Activated CD4-positive, alpha-beta T cell treated with anti-CD3 and anti-CD28 coated beads for 4 hours (primary cell): Measurements from ENCODE around the gene EWSR1.

Experiments
- DNase-seq, 2 donors: peaks; one replicate each; pipeline ENCODE4 v3.0.0-alpha.2; 2020

The EWSR1 gene

DNA sequence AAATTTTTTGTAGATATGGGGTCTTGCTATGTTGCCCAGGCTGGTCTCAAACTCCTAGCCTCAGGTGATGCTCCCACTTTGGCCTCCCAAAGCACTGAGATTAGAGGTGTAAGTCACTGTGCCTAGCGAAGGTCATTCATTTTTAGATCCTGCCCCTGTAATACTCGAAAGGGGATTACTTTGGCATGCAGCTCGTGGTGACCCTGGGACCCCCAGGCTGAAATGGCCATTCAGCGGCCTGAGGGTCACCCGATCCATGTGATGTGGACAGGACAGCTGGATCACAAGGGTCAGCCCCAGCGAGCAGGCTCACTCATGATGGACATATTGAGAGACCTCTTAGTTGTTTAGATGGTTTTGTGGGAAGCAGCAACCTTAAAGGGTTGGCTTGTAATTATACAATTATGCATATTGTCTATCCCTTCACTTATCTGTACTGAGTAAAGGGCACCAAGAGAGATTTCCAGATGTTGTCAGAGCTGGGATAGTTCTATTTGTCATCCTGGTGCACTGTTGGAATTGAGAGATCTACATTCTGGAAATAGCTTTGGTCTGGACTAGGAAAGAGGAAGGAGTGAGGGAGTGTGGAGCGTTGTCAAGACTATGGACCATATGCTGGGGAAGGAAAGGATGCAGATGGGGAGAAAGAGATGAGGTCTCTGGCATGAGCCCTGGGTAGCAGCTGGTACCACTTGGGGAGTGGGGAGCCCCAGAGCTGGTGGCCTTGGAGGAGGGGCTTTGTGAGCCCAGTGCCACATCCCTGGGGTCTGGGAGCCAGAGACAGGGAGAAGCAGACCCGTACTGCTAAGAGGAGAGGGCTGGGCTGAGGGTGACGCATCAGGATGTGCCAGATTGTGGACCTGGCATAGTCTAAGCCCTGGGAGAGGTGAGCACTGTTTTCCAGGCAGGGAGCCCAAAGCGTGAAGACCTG is 15.8 kb upstream of the EWSR1 start:
- no peak for DNase-seq

DNA sequence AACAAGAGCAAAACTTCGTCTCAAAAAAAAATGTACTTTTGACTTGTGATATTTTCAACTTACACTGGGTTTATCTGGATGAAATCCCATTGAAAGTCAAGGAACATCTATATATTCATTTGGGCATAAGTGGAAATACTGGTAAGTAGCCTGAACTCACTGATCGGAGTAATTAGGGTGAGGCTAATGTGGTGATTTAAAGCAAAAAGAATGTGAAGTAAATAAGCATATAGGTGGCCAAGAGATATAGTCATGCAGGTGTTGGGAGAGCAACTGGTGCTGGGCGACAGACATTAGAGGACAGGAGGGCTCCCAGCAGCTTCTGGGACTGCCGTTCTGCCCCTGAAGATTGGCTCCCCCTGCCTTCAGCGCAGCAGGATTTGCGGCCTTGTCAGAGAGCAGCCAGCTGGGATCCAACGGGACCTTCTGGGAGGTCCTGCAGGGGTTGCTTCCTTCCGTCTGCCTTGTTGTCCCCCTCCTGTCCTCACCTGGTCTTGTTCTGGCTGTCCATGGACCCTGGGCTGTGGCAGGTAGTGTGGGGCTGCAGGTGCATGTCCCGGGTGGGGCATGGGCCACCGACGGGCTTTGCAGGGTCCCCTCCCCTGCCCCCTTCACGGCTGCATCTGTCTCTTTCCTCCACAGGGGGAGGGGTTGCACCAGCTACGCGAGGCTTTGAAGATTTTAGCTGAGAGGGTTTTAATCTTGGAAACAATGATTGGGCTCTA is 14.3 kb upstream of the EWSR1 start:
- DNase-seq: no peak

DNA sequence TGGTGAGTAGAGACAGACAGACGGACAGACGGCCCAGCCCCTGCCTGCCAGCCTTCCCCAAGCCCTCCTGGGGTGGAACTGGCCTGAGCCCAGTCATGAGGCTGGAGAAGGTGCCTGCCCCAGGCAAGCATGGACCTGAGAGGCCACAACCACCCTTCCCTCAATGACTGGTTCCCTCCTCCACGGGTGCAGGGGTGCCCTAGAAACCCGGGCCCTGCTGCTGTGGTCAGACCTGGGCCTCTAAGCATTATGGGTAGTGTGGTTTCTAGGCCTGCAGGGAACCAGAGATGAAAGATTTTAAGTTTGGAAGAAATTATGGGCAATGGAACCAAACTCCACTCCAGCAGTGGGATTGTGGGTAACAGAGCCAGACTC is 13.8 kb upstream of the EWSR1 start:
- DNase-seq: no peak

DNA sequence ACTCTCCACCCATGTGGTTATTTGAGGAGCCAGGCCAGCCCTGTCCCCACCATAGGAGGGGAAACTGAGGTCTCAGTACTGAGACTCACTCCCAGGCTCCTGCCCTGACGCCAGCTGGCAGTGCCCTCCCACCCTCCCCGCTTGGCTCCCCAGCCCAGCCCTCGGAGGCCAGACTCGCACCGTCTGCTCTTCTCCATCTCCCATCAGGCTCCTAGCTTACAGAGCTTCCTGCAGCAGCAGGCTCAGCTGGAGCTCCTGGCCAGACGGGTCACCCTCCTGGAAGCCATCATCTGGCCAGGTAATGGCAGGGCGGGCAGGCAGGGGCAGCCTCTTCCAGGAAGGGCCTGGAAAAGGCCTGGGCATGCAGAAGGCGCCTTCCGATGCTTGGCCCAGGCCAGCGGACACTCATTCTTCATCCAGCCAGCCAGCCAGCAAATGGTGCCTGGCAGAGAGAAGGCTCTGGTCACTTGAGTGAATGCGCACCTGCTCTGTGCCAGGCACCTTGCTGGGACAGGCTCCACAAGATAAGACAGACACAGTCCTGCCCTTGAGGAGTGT is 12.9 kb upstream of the EWSR1 start:
- no peak for DNase-seq

DNA sequence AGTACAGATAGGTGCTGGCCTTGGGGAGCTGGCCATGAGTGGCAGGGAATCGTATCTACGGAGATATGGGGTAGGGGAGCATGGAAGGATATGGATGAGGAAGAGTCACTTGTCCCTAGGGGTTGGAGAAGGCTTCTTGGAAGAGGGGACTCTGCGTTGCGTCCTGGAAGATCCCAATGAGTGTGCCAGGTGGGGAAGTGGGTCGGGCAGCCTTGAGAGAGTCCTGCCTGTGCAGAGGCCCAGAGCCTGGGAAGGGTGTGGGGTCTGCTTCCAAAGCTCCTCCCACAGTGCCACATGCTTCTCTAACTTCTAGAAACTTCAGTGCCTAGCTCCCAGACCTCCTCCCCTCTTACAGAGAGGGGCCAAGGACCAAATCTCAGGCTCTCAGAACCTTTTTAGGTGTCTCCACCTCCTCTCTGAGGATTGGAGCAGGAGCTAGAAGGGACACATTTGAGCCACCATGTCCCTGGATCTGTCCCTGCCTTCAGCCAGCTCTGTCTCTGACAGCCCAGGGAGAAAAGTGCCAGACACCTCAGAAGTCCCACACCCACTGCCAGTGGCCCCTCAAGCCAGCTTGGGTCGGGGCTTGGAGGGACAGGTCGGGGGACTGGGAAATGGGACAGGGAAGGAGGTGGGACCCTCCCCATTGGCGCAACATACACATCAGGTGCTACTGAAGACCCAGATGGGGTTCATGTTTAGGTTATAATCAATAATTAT is 11.3 kb upstream of the EWSR1 start:
- no peak for DNase-seq

DNA sequence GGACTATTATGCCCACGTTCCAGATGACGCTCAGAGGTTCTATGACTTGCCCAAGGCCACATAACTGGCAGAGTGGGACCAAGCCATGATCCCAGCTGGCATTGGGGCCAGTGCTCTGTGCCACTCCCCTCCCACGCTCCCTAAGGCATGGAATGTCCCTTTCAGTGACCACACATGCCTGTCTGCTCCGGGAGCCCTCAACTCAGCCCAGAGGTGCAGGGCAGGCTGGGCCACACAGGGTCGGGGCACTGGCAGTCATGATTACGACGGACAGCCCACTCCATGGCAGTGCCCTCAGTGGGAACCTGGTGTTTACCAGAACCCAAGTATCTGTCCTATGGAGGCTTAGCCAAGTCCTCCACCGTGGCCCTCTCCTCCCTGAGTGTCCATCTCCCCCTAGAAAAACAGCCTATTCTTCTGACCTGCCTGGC is 10.3 kb upstream of the EWSR1 start:
- no peak for DNase-seq

DNA sequence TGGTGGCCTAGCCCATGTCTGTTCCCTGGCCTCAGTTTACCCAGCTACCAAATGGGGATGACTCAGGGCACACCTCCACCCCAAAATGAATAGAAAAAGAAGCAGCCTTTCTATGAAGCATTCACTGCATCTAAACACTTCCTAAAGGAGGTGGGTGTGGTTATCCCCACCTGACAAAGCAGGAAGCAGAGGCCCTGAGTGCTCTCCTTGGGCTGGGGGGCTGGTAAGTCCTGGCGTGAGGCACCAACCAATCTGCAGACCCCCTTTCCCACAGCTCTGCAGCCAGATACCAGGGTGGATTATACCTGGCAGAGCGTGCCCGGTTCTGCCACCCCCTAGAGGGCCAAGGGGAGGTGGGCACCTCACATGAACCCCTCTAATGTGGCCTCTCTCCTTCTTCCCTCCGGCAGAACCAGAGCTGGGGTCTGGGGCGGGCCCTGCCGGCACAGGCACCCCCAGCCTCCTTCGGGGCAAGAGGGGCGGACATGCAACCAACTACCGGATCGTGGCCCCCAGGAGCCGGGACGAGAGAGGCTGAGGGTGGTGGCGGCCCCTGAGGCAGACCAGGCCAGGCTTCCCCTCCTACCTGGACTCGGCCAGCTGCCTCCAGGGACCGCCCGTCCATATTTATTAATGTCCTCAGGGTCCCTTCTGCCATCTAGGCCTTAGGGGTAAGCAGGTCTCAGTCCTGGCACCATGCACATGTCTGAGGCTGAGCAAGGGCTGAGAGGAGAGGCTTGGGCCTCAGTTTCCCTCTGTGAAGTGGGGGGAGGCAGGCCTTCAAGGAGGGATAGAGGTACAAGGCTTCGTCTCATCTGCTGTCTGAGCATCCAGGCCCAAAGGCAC is 9.4 kb upstream of the EWSR1 start:
- DNase-seq: no peak

DNA sequence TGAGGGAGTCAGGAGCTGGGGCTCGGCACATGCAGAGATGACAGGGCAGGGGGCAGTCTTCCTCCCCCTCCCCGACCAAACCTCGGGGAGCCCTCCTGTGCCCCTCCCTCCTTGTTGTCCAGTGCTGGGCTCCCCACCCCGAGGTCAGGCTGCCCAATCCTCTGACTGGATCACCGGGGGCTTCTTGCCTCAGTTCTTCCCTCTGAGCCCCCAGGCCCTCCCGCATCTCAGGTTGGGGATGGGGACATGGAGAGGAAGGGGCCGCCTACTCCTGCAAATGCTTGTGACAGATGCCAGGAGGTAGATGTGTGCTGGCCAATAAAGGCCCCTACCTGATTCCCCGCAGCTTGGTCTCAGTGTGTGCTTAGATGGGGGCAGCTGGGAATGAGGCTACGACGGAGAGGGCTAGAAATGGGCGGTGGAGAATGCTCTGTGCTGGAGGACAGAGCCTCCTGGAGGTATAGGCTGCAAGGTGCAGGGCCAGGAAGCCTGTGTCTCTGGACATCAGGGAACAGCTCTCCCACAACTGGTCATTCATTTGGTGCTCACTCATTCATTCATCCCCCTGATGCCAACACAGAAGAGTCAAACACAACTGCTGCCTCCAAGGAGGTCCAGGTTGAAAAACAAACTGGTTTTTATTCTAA is 8.7 kb upstream of the EWSR1 start:
- no peak for DNase-seq

DNA sequence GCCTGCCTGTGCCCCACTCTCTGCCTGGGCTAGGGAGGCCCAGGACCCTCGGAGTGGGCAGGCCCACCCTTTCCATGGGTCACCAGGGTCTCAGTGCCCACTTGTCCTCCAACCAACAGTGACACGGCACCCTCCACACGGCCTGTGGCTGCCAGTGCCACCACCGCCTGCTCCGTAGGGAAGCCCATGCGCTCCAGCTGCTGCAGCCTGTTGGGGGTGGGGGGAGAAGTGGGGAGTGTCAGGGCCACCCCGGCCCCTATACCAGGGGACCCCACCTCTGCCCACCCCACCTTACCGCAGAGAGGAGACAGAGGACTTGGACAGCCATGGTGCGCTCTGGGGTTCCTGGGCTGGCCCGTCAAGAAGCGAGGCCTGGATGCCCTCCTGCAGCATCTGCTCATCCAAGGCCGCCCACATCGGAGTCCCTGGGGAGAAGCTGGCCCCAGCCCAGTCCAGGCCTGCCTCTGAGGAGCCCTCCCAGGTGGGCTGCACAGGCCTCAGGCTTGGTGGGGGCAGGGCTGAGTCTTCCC is 8.0 kb upstream of the EWSR1 start:
- no peak for DNase-seq

DNA sequence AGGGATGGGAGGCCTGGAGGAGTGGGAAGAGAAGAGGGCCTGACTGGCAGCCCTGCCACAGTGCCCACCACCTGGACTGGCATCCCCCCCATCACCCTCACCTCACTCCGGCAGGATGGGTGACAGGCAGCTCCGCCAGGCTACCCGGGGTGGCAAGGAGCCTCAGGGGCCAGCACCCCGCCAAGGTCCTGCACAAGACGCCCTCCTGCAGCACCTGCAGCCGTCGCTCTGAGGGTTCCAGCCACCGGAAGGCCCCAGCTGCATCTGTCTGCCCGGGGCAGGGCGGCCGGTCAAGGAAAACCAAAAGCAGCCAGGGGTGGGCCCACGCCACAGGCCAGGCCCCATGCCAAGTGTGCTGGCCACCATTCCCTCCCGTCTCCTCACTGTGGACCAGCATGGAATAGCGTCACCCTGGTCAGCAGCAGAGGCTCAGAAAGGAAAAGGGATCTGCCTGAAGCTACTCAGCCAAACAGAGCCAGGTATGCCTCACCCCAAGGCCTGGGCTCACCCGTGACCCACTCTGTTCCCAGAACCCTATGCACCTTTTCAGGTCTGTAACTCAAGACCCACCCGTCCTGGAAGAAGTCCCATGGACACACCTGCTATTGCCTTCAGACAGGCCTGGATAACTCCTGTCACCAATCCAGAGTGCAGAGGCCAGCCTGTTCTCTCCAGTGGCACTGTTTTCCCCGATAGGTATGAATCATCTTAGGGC is 7.3 kb upstream of the EWSR1 start:
- DNase-seq: no peak

DNA sequence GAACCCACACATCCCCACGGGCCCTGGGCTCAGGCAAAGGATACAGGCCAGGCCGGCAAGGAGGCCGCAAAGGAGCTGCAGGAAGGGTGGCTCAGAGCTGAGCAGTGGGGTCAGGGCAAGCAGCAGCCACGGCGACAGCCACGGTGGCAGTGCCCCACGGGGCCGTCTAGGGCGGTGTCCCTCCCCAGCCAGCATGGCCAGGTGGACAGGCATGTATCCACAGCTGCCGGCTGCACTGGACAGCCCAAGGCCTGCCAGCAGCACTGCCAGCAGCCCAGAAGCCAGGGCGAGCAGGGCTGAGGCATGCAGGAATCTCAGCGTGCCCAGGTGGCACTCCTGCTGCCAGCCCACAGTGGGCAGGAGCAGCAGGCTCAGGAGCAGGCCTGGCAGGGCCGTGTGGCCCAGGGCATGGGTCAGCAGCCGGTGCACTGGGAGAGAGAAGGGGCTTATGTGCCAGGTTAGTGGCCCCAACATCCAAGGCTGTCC is 4.2 kb upstream of the EWSR1 start:
- DNase-seq: no peak

DNA sequence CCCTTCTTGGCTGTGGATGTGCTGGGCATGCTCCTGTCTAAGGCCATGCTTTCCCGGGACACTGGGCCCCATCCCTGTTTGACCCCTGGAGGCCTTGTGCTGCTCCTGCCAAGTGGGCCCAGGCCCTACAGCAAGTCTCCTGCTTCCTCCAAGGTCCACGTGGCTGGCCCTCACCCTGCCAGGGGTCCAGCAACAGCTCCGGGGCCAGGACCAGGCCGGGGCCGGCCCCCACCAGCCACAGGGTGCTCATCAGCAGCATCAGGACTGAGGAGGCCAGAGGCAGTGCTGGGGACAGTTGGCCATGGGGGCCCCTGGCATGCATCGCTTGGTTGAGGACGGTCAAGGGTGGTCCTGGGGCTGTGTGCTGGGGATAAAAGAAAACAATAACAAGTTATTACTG is 2.8 kb upstream of the EWSR1 start:
- DNase-seq: no peak

DNA sequence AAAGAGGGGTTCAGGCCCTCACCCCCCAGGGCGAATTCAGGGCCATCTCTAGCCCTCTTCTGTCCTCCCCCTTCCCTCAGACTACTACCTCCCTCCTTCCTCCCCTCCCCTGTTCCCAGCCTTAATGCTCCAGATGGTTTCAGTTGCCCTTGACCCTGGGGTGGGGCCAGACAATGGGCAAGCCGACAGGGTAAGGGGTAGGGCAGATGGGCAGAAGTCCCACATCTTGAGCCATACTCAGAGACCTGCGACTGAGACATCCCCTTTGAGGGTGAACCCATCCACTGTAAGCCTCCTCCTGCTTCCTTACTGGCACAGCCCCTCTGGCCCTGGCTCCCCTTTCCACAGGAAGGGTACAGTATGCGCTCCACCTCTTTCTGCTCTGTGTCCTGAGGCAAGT is 2.1 kb upstream of the EWSR1 start:
- no peak for DNase-seq

DNA sequence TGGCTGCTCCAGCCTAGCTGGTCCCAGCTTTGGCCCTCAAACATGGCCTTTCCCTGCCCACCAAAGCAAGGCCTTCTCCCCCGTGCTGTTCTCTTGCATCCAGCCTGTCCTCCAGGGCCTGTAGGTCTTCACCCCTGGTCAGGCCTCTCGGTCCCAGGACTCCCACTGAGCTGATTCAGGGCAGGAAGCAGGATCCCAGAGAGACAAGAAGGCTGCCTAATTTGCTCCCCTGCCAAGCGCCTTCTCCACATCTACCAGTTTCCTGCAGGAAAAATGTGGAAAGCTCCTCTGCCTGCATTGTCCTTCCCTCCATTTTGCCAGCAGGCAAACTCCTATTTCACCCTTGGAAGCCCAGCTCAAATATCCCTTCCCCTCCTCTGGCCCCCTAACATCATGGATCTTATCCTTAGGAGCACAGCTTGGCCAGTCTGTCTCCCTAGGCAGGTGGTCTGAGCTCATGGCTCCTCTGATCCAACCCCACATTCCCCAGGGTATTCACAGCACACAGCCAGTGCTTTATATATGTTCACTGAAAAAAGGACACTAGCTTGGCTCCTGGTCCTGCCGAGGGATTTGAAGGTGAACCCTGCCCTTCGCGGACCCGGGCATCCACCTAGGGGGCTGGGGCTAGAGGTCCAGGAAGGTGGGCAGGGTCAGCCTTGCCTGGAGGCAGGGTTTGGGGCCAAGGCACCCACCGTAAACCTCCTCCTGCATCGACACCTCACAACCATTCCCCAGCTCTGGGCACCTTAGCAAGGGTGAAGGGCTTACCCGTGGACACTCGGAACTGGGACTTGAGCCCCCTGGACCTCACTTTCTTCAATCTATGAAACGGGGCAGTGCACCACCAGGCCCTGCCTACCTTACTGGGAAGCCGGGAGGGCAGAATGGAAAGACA is 1.3 kb upstream of the EWSR1 start:
- no peak for DNase-seq

DNA sequence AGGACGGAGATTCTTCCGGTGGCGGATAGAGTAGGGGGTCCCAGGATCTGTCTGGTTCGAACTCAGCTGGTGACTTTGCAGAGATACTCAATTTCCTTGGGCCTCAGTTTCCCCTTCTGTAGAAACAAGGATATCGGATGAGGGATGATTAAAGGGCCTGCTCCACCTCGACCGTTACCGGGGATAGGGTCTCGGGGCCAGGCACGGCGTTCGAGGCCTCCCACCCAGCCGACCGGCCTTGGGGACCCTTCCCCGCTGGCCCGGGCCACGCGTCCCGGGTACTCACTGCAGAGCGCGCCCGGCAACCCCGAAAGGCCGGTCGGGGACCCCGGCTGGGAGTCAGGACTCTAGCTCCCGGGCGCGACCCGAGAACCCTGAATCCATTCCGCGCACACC is 608 bp upstream of the EWSR1 start:
- DNase-seq: no peak

DNA sequence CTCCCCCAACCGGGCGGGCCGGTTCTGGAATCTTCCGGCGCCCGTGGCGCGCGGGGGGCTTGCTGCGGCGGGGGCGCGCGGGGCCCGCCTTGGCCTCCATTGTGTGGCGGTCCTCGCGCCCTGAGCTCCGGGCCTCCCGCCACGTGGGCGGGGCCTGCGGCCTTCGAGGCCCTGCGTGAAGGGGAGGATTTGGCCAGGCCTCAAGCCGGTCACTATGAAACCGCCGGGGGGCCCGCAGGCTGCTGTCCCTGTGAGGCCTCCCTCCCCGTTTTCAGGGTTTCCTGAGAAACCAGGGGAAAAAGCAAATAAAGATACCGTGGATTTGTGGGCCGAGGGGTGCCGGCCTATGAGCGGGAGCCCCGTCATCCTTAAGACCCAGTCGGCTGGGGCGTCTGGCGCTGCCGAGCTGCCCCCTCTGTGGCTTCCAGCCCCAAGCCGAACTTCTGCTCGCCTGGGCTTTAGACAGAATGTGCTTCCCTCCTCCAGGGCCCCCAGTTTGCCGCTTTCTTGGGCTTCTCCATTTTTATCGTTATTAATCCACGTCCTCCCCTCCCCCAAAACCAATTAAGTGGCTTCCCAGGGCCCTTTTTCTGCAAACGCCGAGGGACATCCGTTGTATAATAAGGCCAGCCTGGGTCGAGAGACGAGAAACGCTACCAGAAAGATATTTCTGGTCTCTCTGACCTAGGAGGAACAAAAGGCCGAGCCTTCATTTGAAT is 602 bp downstream of the EWSR1 start:
- DNase-seq: no peak

DNA sequence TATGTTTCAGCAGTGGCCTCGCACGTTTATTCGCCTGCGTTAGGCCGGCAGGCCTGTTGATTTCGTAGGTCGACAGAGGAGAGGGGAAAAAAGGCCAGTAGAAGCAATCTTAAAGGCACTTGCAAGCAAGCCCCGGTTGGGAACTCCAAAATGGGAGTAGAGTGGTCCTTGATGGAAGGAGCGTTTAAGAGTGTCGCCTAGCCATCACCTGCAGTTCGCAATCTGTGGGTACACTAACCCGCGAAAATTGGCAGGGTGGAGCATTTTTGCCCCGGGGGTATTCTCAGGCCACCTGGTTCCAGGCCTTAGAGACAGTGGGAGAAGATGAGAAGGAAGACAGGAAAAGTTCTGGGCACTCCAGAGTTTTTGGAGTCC is 1.1 kb downstream of the EWSR1 start:
- DNase-seq: no peak

DNA sequence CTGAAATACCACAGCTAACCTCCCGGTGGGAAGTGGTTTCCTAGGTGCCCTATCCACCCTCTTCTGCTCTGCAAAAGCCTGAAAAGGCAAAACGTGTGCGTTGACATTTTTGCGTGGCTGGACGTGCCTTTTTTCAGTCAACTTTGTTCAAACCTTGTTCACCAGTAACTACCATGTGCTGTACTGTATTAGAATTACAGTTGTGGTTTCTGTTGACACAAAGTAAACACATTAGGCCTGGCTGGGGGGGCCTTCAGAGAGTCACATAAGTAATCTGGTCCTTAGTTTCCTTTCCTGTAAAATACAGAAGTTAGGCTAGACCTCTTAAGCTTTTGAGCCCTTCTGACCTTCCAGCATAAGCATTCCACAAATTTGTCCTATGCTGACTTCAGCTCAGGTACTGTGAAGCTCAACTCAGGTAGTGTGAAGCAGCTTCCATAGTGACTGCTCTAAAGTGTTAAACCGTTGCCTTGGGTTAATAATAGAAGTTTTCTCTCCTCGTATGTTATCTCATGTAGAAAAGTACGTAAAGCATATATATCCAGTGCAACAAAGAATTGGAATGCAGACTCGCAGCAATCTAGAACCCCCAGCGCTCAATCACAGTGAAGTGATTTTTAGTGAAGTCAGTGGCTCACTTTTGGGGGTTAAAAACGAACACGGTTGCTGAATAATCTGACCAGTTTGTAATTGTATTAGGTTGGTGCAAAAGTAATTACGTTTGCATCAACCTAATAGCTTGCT is 1.8 kb downstream of the EWSR1 start:
- DNase-seq: no peak
